GM23248 (cell line): ENCODE results near the gene C16orf82. TPM values are rescaled to one million over a fixed set of nuclear protein-coding genes. Genes with fewer than 3 reads are reported as not detected.
"Not testable (repeated sequence)": the region's sequence is repeated elsewhere in the genome, so short reads cannot be mapped to it uniquely, and the experiment has no call there.

ENCODE experiments used
- DNase-seq: peaks from one replicate; pipeline ENCODE4 v3.0.0-alpha.2; 2015
- H2AFZ ChIP-seq: fragments of 200-600 bp; sonication (generic); 2 replicates; pipeline ENCODE4 v1.6.1; 2016; ENCODE audit warnings: antibody characterized with exemption
- H3F3A ChIP-seq: fragments of 200-600 bp; sonication (generic); 2 replicates; pipeline ENCODE4 v1.6.1; 2016; ENCODE audit warnings: mild to moderate bottlenecking, antibody characterized with exemption, mixed run types; ENCODE audit not compliant: insufficient read depth
- H3K27ac ChIP-seq: fragments of 200-600 bp; sonication (generic); 2 replicates; pipeline ENCODE4 v1.5.1; 2016; ENCODE audit warnings: mild to moderate bottlenecking
- H3K27me3 ChIP-seq: fragments of 200-600 bp; sonication (generic); replicated peaks from 2 replicates; pipeline ENCODE4 v1.6.1; 2016; ENCODE audit warnings: mild to moderate bottlenecking; ENCODE audit not compliant: insufficient read depth
- H3K36me3 ChIP-seq: fragments of 200-600 bp; sonication (generic); 2 replicates; pipeline ENCODE4 v1.6.1; 2016; ENCODE audit warnings: low read depth, mild to moderate bottlenecking
- H3K4me1 ChIP-seq: fragments of 200-600 bp; sonication (generic); 2 replicates; pipeline ENCODE4 v1.6.1; 2016; ENCODE audit warnings: mild to moderate bottlenecking; ENCODE audit not compliant: insufficient read depth
- H3K4me2 ChIP-seq: fragments of 200-600 bp; sonication (generic); one replicate; pipeline ENCODE4 v1.6.1; 2016; ENCODE audit warnings: mild to moderate bottlenecking; ENCODE audit not compliant: unreplicated experiment
- H3K4me3 ChIP-seq: fragments of 200-600 bp; sonication (generic); 2 replicates; pipeline ENCODE4 v1.5.1; 2016; ENCODE audit warnings: mild to moderate bottlenecking
- H3K79me2 ChIP-seq: fragments of 200-600 bp; sonication (generic); 2 replicates; pipeline ENCODE4 v1.6.1; 2016; ENCODE audit warnings: mild to moderate bottlenecking; ENCODE audit not compliant: insufficient read depth
- H3K9ac ChIP-seq: fragments of 200-600 bp; sonication (generic); 2 replicates; pipeline ENCODE4 v1.6.1; 2016; ENCODE audit warnings: mild to moderate bottlenecking
- H3K9me2 ChIP-seq: fragments of 200-600 bp; sonication (generic); 2 replicates; pipeline ENCODE4 v1.6.1; 2016; ENCODE audit warnings: mixed run types, mild to moderate bottlenecking, moderate library complexity; ENCODE audit not compliant: insufficient read depth
- H3K9me3 ChIP-seq: fragments of 200-600 bp; sonication (generic); one replicate; pipeline ENCODE4 v1.6.1; 2017; ENCODE audit warnings: low read depth
- H4K20me1 ChIP-seq: fragments of 200-600 bp; sonication (generic); 2 replicates; pipeline ENCODE4 v1.6.0; 2016; ENCODE audit not compliant: insufficient read depth
- EZH2 ChIP-seq: fragments of 200-600 bp; sonication (generic); IDR thresholded peaks from 2 replicates; pipeline ENCODE4 v1.6.1; 2018; ENCODE audit warnings: antibody characterized with exemption, mild to moderate bottlenecking; ENCODE audit not compliant: insufficient read depth, poor library complexity, severe bottlenecking
- EZH2phosphoT487 ChIP-seq: fragments of 200-600 bp; sonication (generic); IDR thresholded peaks from 2 replicates; pipeline ENCODE4 v1.6.1; 2018; ENCODE audit warnings: antibody characterized with exemption, moderate library complexity, mild to moderate bottlenecking, low read depth; ENCODE audit not compliant: insufficient read depth
- WGBS, 2 experiments: methylation state at CpG; one replicate each; pipeline ENCODE4 v1.1.6; 2015 to 2017; ENCODE audit warnings: low lambda C conversion rate in 2 of 2, low coverage in 1 of 2; ENCODE audit errors: missing lambda C conversion rate in 2 of 2; 5-methylcytosine and 5-hydroxymethylcytosine counted together
- in situ Hi-C: fragments of 300-500 bp; cut with MboI; formaldehyde crosslinking; loops from 2 replicates; pipeline ENCODE4 v1.15.0; 2020
- polyA plus RNA-seq: library from polyadenylated mRNA; unstranded; fragments of >200 nt; fragmentation: Nextera tagmentation; extraction: Ambion mirVana; gene quantifications from 2 replicates; pipeline ENCODE4 v1.2.1, GENCODE V29; 2016
- total RNA-seq: library from RNA; depleted of rRNA; stranded (reverse); fragments of >200 nt; shearing (Covaris generic); gene quantifications from 2 replicates; pipeline ENCODE4 v1.2.3, GENCODE V29; 2014

Gene C16orf82
- total and polyA plus RNA-seq, 2 experiments from 2014 or later: not detected

DNA sequence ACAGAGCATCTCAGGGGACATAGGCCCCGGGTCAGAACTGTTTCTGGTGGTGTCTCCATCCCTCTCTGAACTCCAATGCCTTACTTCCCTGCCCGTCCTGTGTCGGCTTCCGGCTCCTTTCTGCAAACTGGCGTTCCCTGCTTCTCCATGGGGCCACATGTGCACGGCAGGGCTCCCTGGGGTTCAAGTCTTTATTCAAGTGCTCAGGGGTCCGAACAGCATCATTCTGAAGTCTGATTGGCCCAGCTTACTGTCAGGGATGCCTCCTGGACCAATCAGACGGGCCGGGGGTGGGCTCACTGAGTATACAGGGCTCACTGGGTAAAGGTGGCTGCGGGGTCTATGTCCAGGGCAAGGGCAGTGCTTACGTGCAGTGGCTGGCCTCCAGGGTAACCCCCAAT lies 17.1 kb downstream of the C16orf82 start:
- 58 to 60% methylated on average over 11 of the region's 11 CpGs for WGBS, 2 experiments
- Histone ChIP-seq H3K4me1 (no peaks in the 10 kb centered on the region), H3K27ac (no peak overlapping the region), H3K36me3 (no peaks in the 10 kb centered on the region), H3K9ac (no peak overlapping the region), H3K4me2 (no peak overlapping the region), H4K20me1 (no peaks in the 10 kb centered on the region), H3K79me2 (no peaks in the 10 kb centered on the region), H3K9me3 (no peaks in the 10 kb centered on the region), H3K9me2 (no peaks in the 10 kb centered on the region), H2AFZ (no peak overlapping the region), H3F3A (no peaks in the 10 kb centered on the region), H3K27me3 (peaks cover 16% of the 10 kb centered on the region), H3K4me3 (no peak overlapping the region)
- in situ Hi-C loops: no loop called here
- DNase-seq: no peak
- TF ChIP-seq EZH2phosphoT487 (no peak), EZH2 (no peak)

DNA sequence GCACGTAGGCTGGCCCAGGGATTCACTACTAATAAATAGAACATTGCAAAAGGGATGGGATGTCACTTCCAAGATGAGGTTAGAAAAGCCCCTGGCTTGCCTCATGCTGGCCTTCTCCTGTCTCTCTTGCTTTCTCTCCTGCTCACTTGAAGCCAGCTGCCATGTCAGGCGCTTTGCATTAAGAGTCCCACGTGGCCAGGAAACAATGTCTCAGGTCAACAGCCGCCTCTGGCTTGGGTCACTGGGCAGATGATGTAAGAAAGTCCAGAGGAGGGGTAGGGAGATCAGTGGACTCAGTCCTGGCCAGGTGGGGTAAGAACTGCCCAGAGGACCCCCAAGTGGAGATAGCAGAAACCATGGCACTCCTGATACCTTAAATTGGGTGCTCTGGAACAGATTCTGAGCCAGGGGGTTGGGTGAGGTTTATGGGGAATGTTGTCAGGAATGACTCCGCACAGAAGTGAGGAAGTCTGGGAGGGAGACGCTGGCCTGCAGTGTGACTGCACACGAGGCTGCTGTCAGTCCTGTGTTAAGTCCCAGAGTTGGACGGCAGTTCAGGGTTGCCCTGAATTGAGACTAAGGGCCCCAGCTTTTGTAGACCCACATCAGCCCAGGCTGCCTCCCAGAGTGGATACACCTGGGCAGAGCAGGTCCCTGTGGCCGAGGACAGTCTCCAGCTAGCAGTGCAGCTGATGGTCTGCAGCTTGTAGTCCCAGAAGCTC lies 17.7 kb downstream of the C16orf82 start:
- no peaks in the 10 kb centered on the region for H3K36me3 ChIP-seq
- no peak for TF ChIP-seq EZH2
- no peak for TF ChIP-seq EZH2phosphoT487
- no peak overlapping the region for H3K9ac ChIP-seq
- H2AFZ ChIP-seq: no peak overlapping the region
- WGBS, 2 experiments: 60 to 72% methylated on average over 9 of the region's 9 CpGs
- no peak overlapping the region for H3K4me3 ChIP-seq
- H3K27ac ChIP-seq: no peak overlapping the region
- no peaks in the 10 kb centered on the region for H3K79me2 ChIP-seq
- no peaks in the 10 kb centered on the region for H3F3A ChIP-seq
- peaks cover 14% of the 10 kb centered on the region for H3K27me3 ChIP-seq
- H3K9me2 ChIP-seq: no peaks in the 10 kb centered on the region
- in situ Hi-C loops: no loop called here
- no peak for DNase-seq
- no peaks in the 10 kb centered on the region for H3K4me1 ChIP-seq
- H4K20me1 ChIP-seq: no peaks in the 10 kb centered on the region
- no peak overlapping the region for H3K4me2 ChIP-seq
- H3K9me3 ChIP-seq: no peaks in the 10 kb centered on the region

DNA sequence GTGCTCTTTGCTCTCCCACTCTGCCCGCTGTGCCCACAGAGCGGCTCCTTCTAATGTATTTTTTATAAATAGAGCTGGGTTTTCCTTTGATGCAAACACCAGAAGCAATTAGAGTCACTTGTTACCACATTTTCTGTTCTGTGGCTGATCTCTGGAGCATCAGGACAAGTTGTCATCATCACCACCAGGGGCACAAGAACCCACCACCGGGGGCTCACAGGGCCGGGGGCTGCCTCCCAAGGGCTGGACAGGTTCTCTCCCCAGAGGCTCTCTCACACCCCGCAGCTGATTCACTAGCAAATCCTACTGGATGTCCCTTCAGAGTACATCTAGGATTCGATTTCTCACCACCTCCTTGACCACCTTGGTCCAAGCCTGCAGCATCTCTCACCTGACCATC lies 18.5 kb downstream of the C16orf82 start:
- no peaks in the 10 kb centered on the region for H3K9me2 ChIP-seq
- no peak overlapping the region for H2AFZ ChIP-seq
- no peaks in the 10 kb centered on the region for H3K4me1 ChIP-seq
- no peaks in the 10 kb centered on the region for H3F3A ChIP-seq
- H3K4me2 ChIP-seq: no peak overlapping the region
- in situ Hi-C loops: no loop called here
- no peak overlapping the region for H3K4me3 ChIP-seq
- no peak overlapping the region for H3K9ac ChIP-seq
- H3K27me3 ChIP-seq: peaks cover 8% of the 10 kb centered on the region; the same call in 1 of the 2 replicates
- no peaks in the 10 kb centered on the region for H3K9me3 ChIP-seq
- no peak for DNase-seq
- no peak overlapping the region for H3K27ac ChIP-seq
- TF ChIP-seq EZH2: no peak
- no peak for TF ChIP-seq EZH2phosphoT487
- no peaks in the 10 kb centered on the region for H3K79me2 ChIP-seq
- no peaks in the 10 kb centered on the region for H4K20me1 ChIP-seq
- WGBS, 2 experiments: 57 to 58% methylated on average over 6 of the region's 6 CpGs
- H3K36me3 ChIP-seq: no peaks in the 10 kb centered on the region

DNA sequence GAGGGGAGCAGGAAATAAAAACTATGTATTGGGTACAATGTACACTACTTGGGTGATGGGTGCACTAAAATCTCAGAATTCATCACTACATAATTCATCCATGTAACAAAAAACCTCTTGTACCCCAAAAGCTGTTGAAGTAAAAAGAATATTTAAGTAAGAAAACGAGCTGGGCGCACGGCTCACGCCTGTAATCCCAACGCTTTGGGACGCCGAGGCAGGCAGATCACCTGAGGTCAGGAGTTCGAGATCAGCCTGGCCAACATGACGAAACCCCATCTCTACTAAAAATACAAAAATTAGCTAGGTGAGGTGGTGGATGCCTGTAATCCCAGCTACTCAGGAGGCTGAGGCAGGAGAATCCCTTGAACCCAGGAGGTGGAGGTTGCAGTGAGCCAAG lies 19.3 kb downstream of the C16orf82 start:
- in situ Hi-C loops: not testable (repeated sequence)

DNA sequence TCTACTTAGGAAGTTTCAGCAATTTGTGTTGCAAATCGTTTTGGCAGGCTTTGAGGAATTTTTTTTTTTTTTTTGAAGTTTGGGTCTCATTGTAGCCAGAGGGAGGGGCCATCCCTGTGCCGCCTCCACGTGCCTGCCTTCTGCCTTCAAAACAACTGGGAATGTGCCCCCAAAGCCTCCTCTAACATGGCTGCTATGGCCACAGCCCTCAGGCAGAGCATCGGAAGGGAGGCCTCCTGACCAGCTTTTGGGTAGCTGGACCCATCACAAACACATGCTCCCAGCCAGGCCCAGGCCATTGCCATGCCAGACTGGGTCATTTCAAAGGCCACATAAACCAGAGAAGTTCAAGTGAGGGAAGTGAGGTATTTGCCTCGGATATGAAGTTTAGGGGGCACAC lies 21.5 kb downstream of the C16orf82 start:
- H3K9ac ChIP-seq: no peak overlapping the region
- no peak for TF ChIP-seq EZH2phosphoT487
- no peak for TF ChIP-seq EZH2
- H3K9me3 ChIP-seq: no peaks in the 10 kb centered on the region
- WGBS, 2 experiments: 3 to 12% methylated on average over 5 of the region's 5 CpGs
- in situ Hi-C loops: no loop called here
- H3K27ac ChIP-seq: no peak overlapping the region
- H3K4me3 ChIP-seq: no peak overlapping the region
- DNase-seq: no peak
- no peaks in the 10 kb centered on the region for H3K4me1 ChIP-seq
- H3K79me2 ChIP-seq: no peaks in the 10 kb centered on the region
- H4K20me1 ChIP-seq: no peaks in the 10 kb centered on the region
- no peak overlapping the region for H3K4me2 ChIP-seq
- no peaks in the 10 kb centered on the region for H3F3A ChIP-seq
- H2AFZ ChIP-seq: no peak overlapping the region
- H3K9me2 ChIP-seq: no peaks in the 10 kb centered on the region
- H3K36me3 ChIP-seq: no peaks in the 10 kb centered on the region
- peaks cover 11% of the 10 kb centered on the region for H3K27me3 ChIP-seq

More for the DNA sequence above, 19.3 kb downstream of the C16orf82 start:
- H3F3A ChIP-seq, H3K79me2 ChIP-seq, H3K9ac ChIP-seq, H3K4me1 ChIP-seq, H3K36me3 ChIP-seq, H3K27ac ChIP-seq, H3K9me2 ChIP-seq, H3K9me3 ChIP-seq, H3K4me3 ChIP-seq, H3K4me2 ChIP-seq, DNase-seq, H3K27me3 ChIP-seq, H4K20me1 ChIP-seq, H2AFZ ChIP-seq: not testable (repeated sequence)
- 59 to 67% methylated on average over 9 of the region's 9 CpGs for WGBS, 2 experiments
